Skin epidermis (tissue), 12 donors: ENCODE results near the gene DVL1.
"Not testable (repeated sequence)": the region's sequence is repeated elsewhere in the genome, so short reads cannot be mapped to it uniquely, and the experiment has no call there.

Experiments used
- H3K27ac ChIP-seq, 21 experiments: fragments of 200-600 bp; sonication (generic) in 11 of 21; one replicate each; pipeline ENCODE4 v1.5.0; 2020; ENCODE audit warnings: mild to moderate bottlenecking in 3 of 21, inconsistent platforms in 2 of 21, moderate library complexity in 2 of 21
- H3K4me3 ChIP-seq, 7 experiments: fragments of 200-600 bp; sonication (generic) in 2 of 7; one replicate each; pipeline ENCODE4 v1.5.0; 2020; ENCODE audit warnings: inconsistent platforms in 2 of 7, mild to moderate bottlenecking in 2 of 7, moderate library complexity in 1 of 7

DVL1 gene

DNA sequence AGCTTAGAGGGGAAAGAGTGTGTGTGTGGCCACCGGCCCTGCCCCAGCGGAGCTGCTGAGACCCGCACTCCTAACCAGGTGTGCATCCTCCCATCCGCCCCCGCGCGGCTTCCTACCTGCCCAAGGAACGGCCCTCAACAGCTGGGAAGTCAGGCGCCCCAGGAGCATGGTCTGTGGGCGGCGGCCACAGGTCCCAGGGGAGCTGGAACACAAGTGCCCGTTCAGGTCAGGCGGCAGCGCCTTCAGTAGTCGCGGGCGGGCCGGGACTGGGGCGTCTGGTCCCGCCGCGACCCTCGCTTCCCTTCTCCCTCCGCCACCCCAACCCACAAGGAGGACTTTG, 25.3 kb upstream of the DVL1 start:
- H3K27ac ChIP-seq: peak overlapping the region; percentile 75 to 99 (median 96)
- peak overlapping the region; percentile 75 to 97 (median 89) for H3K4me3 ChIP-seq

DNA sequence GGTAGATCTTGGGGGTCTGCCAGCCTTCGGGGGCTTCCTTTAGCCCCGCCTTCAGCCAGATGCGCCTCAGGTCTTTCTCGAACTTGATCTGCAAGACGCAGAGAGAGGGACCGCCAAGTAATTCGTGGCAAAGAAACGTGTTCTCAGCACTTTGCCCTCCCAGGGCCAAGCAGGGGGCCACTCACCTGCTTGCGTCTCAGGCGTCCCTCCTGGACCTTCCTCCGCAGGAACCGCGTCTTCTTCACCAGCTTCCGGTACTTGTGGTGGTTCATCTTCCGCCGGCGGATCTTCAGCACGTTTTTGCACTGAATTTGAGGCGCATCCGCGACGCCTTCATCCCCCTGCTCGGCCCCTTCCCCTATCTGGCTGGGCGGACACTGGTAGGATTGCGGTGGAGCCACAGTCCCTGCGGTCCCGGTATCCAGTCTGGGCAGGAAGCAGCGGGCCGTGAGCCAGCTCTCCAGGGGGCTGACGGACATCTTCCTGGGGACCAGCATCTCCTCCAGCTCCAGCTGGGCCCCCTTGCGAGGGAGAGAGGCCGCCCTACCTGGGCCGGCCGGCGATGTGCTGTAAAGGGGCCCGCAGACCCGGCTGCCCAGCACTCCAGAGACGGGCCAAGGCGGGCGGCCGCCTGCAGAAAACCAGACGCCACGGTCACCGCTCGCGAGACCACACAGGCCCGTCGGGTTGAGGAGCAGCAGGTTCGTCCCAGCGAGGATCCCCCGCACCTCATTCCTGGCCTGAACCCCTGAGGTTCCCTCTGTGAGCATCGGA, 24.8 kb upstream of the DVL1 start:
- H3K27ac ChIP-seq: peak overlapping the region in 20 of 21 experiments; percentile 77 to 99 (median 96)
- H3K4me3 ChIP-seq: peak overlapping the region; percentile 75 to 97 (median 89)

DNA sequence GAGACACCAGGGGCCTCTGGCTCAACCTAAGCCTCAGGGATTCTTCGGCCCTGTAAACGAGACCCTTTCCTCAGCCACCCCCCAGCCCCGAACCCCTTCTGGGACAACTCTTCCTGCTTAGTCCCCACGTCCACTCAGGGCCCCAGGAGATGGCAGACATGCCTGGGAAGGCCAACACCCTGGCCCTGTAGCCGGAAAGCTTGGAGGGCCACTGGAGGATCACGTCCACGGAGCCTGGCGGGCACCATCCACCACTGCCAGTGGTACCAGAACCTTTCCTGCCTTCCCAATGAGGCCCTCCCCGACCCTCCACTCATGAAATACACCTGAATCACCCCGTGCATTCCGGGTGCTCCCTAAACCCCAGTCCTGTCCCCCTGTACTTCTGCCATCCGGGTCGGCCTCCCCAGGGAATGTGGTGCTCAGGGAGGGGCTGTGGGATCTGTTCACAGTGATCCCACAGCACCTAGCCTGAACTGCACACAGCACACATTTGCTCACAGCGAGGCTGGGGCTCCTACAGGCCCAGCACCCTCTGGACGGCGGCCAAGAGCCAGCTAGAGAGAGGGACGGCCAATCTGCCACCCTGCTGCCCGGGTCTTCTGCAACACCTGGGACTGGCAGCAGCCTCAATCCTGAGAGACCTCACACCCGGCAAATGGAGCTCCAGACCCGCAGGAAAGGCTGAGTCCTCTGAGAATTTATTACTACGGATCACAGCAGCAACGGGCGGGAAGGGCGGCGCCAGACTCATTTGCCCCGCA, 24.0 kb upstream of the DVL1 start:
- Histone ChIP-seq H3K27ac (peak overlapping the region in 2 of 21 experiments; percentile 62 to 96), H3K4me3 (peak overlapping the region in 4 of 7 experiments; percentile 75 to 97 (median 94))

DNA sequence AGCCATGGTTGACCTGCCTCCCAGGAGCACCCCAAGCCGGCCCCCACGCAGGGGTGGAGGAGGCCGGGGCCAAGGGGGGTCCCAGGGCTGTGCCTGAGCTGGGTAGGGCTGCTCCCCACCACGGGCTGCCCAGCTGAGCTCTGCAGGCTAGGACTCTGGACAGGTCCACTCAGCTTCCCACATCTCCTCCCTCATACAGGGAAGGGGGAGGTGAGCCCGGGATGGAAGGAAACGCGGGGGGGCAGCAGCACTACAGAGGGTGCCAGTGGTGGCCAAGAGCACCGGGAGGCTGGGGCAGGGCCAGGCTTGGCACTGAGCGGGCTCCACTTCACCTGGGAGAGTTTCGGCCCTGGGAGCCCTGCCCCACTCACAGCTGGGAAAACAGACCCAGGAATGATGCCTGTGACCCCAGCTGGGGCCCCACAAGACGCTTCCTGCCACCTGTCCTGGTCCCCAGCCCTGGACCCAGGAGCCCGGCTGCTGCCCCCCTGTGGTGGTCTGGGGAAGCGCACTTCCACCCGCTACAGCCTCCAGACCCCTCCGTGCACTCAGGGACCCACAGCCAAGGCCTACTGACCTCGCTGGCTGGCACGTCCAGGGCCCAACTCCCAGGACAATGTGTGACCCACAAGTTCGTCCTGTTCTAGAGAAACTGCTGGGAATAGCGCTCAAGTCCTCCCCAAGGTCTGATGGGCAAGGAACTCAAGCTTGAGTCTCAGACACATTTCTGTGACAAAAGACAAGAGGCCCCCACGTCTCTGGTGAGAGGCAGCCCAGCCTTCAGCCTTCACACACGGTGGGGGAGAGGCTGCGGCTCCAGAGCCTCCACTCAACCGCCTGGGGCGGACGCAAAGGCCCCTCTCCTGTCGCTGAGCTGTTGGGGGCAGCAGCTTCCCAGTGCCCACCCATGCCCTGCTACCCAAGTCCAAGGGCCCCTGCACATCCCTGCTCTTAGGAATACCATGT, 22.8 kb upstream of the DVL1 start:
- H3K27ac ChIP-seq: peak overlapping the region in 5 of 21 experiments; percentile 1 to 62 (median 35)
- no peak overlapping the region for H3K4me3 ChIP-seq

- Histone ChIP-seq H3K4me3 (no peak overlapping the region), H3K27ac (peak overlapping the region in 3 of 21 experiments; percentile 1 to 35 (median 27))
Measured at GRCh38 chr1:1371364-1371745, 22.1 kb upstream of the DVL1 start.

DNA sequence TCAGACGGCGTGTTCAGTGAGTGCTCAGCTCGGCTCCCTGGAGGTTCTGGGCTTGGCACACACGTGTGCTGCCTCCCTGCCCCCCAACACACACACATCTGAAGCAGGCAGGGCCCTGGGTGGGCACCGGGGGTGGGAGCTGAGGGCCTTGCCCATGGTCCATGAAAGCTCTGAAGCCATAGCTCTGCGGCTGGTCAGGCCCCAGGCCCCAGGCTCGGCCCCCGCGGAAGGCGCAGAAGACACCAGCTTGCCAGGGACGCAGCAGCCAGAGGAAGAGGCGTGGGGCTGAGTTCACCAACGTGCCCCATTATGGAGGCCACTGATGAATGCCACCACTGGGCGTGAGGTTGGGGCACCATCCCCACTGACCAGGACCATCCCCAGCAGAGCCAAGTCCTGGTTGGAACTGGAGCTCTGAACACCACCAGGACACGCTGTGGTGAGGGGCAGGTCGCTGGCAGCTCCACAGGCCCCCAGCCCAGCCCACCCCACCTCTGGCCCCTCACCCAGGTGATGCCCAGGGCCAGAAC, 21.6 kb upstream of the DVL1 start:
- H3K27ac ChIP-seq: peak overlapping the region in 1 of 21 experiments; percentile 35
- no peak overlapping the region for H3K4me3 ChIP-seq

GRCh38 chr1:1370094-1370493, 20.9 kb upstream of the DVL1 start:
- H3K4me3 ChIP-seq: not testable (repeated sequence)

DNA sequence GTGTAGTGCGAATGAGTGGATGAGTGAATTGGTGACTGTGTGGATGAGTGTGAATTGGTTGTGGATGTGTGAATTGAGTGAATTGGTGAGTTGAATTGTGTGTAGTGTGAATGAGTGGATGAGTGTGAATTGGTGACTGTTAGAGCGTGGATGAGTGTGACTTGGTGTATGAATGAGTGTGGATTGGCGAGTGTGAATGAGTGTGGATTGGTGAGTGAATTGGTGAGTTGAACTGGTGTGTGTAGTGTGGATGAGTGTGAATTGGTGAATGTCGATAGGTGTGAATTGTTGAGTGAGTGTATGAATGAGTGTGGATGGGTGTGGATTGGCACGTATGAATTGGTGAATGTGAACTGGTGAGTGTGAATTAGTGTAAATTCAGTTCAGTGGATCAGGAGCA, 18.1 kb upstream of the DVL1 start:
- Histone ChIP-seq H3K4me3 (no peak overlapping the region), H3K27ac (no peak overlapping the region)

More at GRCh38 chr1:1370094-1370493, 20.9 kb upstream of the DVL1 start:
- not testable (repeated sequence) for H3K27ac ChIP-seq

DNA sequence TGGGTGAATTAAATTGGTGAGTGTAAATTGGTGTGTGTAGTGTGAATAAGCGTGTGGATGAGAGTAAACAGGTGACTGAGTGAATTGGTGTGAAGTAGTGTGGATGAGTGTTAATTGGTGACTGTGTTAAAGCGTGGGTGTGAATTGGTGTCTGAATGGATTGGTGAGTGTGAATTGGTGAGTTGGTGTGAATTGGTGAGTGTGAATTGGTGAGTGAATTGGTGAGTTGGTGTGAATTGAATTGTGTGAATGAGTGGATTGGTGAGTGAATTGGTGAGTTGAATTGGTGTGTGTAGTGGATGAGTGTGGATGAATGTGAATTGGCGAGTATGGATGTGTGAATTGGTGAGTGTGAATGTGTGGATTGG, 17.5 kb upstream of the DVL1 start:
- Histone ChIP-seq H3K27ac (no peak overlapping the region), H3K4me3 (no peak overlapping the region)

GRCh38 chr1:1365875-1366698, 16.9 kb upstream of the DVL1 start:
- no peak overlapping the region for H3K4me3 ChIP-seq
- H3K27ac ChIP-seq: no peak overlapping the region

GRCh38 chr1:1364266-1364665, 15.0 kb upstream of the DVL1 start:
- H3K27ac ChIP-seq: no peak overlapping the region
- H3K4me3 ChIP-seq: no peak overlapping the region

DNA sequence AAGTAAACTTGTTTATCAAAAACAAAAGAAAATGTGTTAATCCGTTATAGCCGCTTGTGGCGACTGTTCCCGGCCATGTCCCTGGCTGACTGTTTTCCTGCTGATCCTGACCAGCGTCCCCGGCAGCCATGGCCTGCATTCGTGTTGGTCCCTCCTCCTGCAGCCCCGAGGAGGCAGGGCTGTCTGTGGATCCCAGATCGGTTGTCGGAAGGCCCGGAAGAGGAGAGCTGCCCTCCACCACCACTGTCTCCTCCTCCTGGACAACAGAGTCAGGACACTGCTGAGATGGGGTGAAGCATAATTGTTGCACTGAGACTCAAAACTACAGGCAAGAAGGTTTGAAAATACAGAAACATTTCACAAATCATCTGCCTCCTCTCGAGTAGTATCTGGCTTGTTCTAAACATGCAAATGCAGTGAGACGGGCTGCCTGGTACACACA, 12.8 kb upstream of the DVL1 start:
- no peak overlapping the region for H3K4me3 ChIP-seq
- H3K27ac ChIP-seq: peak overlapping the region in 16 of 21 experiments; percentile 3 to 92 (median 72)

DNA sequence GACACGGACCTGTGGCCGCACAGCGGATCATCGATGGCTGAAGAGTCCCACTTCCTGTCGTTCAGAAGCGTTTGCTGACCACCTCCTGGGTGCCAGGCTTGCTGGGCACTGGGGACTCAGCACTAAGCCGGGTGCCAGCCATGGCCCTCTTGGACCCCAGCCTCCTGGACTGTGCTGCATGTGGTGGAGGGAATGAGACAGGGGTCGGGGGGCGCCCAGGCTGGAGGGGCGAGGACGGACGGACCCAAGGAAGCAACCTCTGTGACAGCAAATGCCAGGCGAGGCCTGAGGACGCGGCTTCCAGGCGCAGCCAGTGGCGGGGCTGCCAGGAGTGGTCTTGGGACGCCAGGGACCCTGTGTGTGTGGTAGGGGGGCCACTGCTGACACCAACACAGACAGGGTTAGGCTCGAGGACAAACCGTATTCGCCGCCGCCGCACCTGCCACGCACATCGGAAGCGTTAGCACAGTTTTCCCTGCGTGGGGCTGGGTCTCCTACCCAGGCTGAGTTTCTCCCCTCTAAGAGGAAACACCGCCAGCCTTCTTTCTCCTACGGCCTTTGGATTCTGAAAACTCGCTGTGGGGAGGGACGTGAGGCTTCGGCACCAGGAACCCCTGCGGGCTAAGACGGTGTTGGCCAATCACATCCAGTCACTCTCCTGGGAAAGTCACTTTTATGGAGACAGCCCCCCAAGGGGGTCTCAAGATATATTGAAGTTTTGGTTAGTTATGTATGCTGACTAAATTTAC, 12.2 kb upstream of the DVL1 start:
- Histone ChIP-seq H3K4me3 (no peak overlapping the region), H3K27ac (peak overlapping the region in 18 of 21 experiments; percentile 3 to 92 (median 70))

GRCh38 chr1:1360506-1361169, 11.4 kb upstream of the DVL1 start:
- Histone ChIP-seq H3K27ac (peak overlapping the region in 20 of 21 experiments; percentile 54 to 97 (median 84)), H3K4me3 (no peak overlapping the region)

DNA sequence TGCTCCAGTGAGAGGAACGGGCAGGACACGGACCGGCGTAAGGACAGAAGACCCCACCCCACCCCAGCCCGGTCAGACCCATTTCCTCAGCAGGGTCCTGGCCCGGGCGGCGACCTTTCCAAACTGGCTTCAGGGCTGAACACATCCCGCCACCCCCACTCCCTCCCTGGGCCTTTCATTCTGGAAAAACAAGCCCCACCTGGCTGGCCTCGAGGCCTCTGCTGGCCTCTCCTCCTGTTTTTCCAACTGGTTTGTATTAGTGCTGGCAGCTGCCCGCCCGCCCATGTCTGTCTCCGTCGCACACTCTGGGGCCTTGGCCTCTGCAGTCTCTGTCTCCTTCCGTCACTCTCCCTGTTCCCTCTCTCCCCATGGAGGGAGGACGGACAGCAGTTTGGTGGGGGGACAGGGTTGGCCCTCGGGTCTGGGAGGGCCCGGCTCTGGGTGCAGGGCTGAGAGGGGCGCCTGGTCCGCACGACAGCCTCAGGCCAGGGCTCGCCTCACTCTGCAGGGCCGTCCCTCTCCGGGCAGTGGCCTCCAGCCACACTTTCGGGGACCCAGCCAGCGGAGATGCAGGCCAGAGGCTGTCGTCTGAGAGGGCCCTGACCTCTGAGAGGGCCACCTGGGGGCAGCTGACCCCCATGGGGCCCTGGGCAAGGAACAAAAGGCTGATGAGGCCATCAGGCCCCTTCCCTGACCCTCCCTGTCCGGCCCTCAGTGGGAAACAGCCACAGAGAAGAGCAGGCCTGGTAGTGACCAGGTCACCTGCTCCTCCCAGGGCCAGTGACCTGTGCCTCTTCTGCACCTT, 10.6 kb upstream of the DVL1 start:
- Histone ChIP-seq H3K27ac (peak overlapping the region in 20 of 21 experiments; percentile 54 to 97 (median 84)), H3K4me3 (peak overlapping the region in 1 of 7 experiments; percentile 4)

- Histone ChIP-seq H3K4me3 (no peak overlapping the region), H3K27ac (peak overlapping the region in 20 of 21 experiments; percentile 54 to 97 (median 84))
Measured at GRCh38 chr1:1359308-1359663, 10.1 kb upstream of the DVL1 start.
